DND-41 (cell line): ENCODE data around the gene NRG2.

Source experiments
- ATAC-seq: fragments of 200-7000 bp; cut with Tn5 transposase; 3 replicates; pipeline ENCODE4 v1.9.1; 2021; ENCODE audit warnings: low read depth; ENCODE audit not compliant: insufficient read depth
- DNase-seq: peaks from one replicate; pipeline ENCODE4 v3.0.0-alpha.2; 2020
- H2AFZ ChIP-seq: 2 replicates; pipeline ENCODE4 v1.6.0; 2012; ENCODE audit warnings: low read depth, low read length
- H3K27ac ChIP-seq: 2 replicates; pipeline ENCODE4 v1.5.1; 2012; ENCODE audit warnings: low read length, inconsistent platforms
- H3K27me3 ChIP-seq: fragments of 200-600 bp; sonication (generic); 2 replicates; pipeline ENCODE4 v1.6.0; 2012; ENCODE audit warnings: low read length, mild to moderate bottlenecking, inconsistent platforms; ENCODE audit not compliant: insufficient read depth, poor library complexity
- H3K36me3 ChIP-seq: 2 replicates; pipeline ENCODE4 v1.5.1; 2012; ENCODE audit warnings: low read length, inconsistent platforms; ENCODE audit not compliant: insufficient read depth
- H3K4me1 ChIP-seq: 2 replicates; pipeline ENCODE4 v1.5.1; 2012; ENCODE audit warnings: mild to moderate bottlenecking, low read length; ENCODE audit not compliant: insufficient read depth
- H3K4me2 ChIP-seq: 2 replicates; pipeline ENCODE4 v1.6.0; 2012; ENCODE audit warnings: mild to moderate bottlenecking, moderate library complexity, low read length, inconsistent platforms; ENCODE audit not compliant: insufficient read depth
- H3K4me3 ChIP-seq, 2 experiments: fragments of 200-600 bp in 1 of 2; shearing (Covaris generic) in 1 of 2; 2 replicates each; pipeline ENCODE4 v1.5.1; 2012 to 2016; ENCODE audit warnings: inconsistent platforms in 2 of 2, low read length in 2 of 2, mild to moderate bottlenecking in 2 of 2, low read depth in 1 of 2, moderate library complexity in 1 of 2
- H3K79me2 ChIP-seq: 2 replicates; pipeline ENCODE4 v1.6.0; 2012; ENCODE audit warnings: low read length, inconsistent platforms; ENCODE audit not compliant: insufficient read depth
- H3K9ac ChIP-seq: 2 replicates; pipeline ENCODE4 v1.6.0; 2012; ENCODE audit warnings: low read depth, mild to moderate bottlenecking, inconsistent platforms, low read length, moderate library complexity
- H3K9me3 ChIP-seq: 2 replicates; pipeline ENCODE4 v1.5.1; 2012; ENCODE audit warnings: low read length, moderate library complexity, mild to moderate bottlenecking, inconsistent platforms; ENCODE audit not compliant: insufficient read depth, severe bottlenecking
- H4K20me1 ChIP-seq: 2 replicates; pipeline ENCODE4 v1.6.0; 2012; ENCODE audit warnings: low read length; ENCODE audit not compliant: insufficient read depth
- CTCF ChIP-seq: IDR thresholded peaks from 2 replicates; pipeline ENCODE4 v1.5.1; 2012; ENCODE audit warnings: borderline replicate concordance, low read length, moderate library complexity, mild to moderate bottlenecking; ENCODE audit not compliant: poor library complexity, severe bottlenecking; ENCODE audit errors: extremely low read depth
- EZH2 ChIP-seq: IDR thresholded peaks from 3 replicates; pipeline ENCODE4 v1.6.1; 2012; ENCODE audit warnings: borderline replicate concordance, low read depth, mild to moderate bottlenecking, moderate library complexity, low read length, inconsistent platforms; ENCODE audit not compliant: severe bottlenecking

NRG2 gene

GRCh38 chr5:139875957-139876356, 167.1 kb downstream of the NRG2 start:
- H3K79me2 ChIP-seq = no peaks in the 10 kb centered on the region
- H3K27me3 ChIP-seq = peaks cover 22% of the 10 kb centered on the region
- no peak overlapping the region for H2AFZ ChIP-seq
- no peak overlapping the region for H3K9ac ChIP-seq
- H3K4me3 ChIP-seq = no peak overlapping the region
- H4K20me1 ChIP-seq = no peaks in the 10 kb centered on the region
- TF ChIP-seq CTCF (no peak), EZH2 (no peak)
- no peak overlapping the region for H3K4me2 ChIP-seq
- no peak overlapping the region for H3K27ac ChIP-seq
- no peaks in the 10 kb centered on the region for H3K4me1 ChIP-seq
- DNase-seq (no peak), ATAC-seq (no peak)
- no peaks in the 10 kb centered on the region for H3K36me3 ChIP-seq
- no peaks in the 10 kb centered on the region for H3K9me3 ChIP-seq

GRCh38 chr5:139872851-139873794, 170.0 kb downstream of the NRG2 start:
- H3K4me1 ChIP-seq = no peaks in the 10 kb centered on the region
- no peak overlapping the region for H3K4me3 ChIP-seq
- H3K27me3 ChIP-seq = peaks cover 17% of the 10 kb centered on the region
- H3K79me2 ChIP-seq = no peaks in the 10 kb centered on the region
- no peak overlapping the region for H2AFZ ChIP-seq
- TF ChIP-seq EZH2 (no peak), CTCF (no peak)
- no peak overlapping the region for H3K27ac ChIP-seq
- no peaks in the 10 kb centered on the region; the same call in 1 of the 2 replicates for H4K20me1 ChIP-seq
- H3K9ac ChIP-seq = no peak overlapping the region
- no peaks in the 10 kb centered on the region for H3K36me3 ChIP-seq
- no peak overlapping the region for H3K4me2 ChIP-seq
- H3K9me3 ChIP-seq = no peaks in the 10 kb centered on the region
- DNase-seq = no peak
- ATAC-seq = no peak

- H3K4me3 ChIP-seq = no peak overlapping the region
- no peaks in the 10 kb centered on the region for H3K79me2 ChIP-seq
- no peak overlapping the region for H3K4me2 ChIP-seq
- no peaks in the 10 kb centered on the region for H3K36me3 ChIP-seq
- DNase-seq (no peak), ATAC-seq (no peak)
- no peaks in the 10 kb centered on the region for H3K9me3 ChIP-seq
- H2AFZ ChIP-seq = no peak overlapping the region
- no peak overlapping the region for H3K9ac ChIP-seq
- H3K27ac ChIP-seq = no peak overlapping the region
- H4K20me1 ChIP-seq = no peaks in the 10 kb centered on the region; the same call in 1 of the 2 replicates
- H3K4me1 ChIP-seq = no peaks in the 10 kb centered on the region
- TF ChIP-seq CTCF (peak; percentile 19), EZH2 (no peak)
- H3K27me3 ChIP-seq = peaks cover 21% of the 10 kb centered on the region
These were observed 170.9 kb downstream of the NRG2 start for GRCh38 chr5:139872052-139872766.
